K562 (cell line): ENCODE data around the gene ATAD3C. TPM values are rescaled to one million over a fixed set of nuclear protein-coding genes. Genes with fewer than 3 reads are reported as not detected.

Experiments used
- CREB5 ChIP-seq: fragments of 250-450 bp; sonication (Bioruptor Pico); IDR thresholded peaks from 2 replicates; pipeline ENCODE4 v1.5.0; 2020; ENCODE audit warnings: mild to moderate bottlenecking
- DLX4 ChIP-seq: fragments of 250-450 bp; sonication (Bioruptor Pico); IDR thresholded peaks from 2 replicates; pipeline ENCODE4 v1.6.1; 2021; ENCODE audit warnings: mild to moderate bottlenecking
- MITF ChIP-seq: IDR thresholded peaks from 2 replicates; pipeline ENCODE4 v1.6.1; 2014; ENCODE audit warnings: antibody characterized with exemption
- NR2F6 ChIP-seq: fragments of 450-650 bp; formaldehyde crosslinking; IDR thresholded peaks from 2 replicates; pipeline ENCODE4 v1.4.0; 2020; ENCODE audit warnings: mild to moderate bottlenecking
- TSC22D4 ChIP-seq: fragments of 450-650 bp; IDR thresholded peaks from 2 replicates; pipeline ENCODE4 v1.6.1; 2016; ENCODE audit warnings: missing genetic modification characterization, missing biosample characterization, control low read depth
- TSHZ1 ChIP-seq: fragments of 250-450 bp; sonication (Bioruptor Pico); IDR thresholded peaks from 2 replicates; pipeline ENCODE4 v1.4.0; 2020; ENCODE audit warnings: mild to moderate bottlenecking, moderate library complexity
- XRCC5 ChIP-seq: fragments of 200-400 bp; formaldehyde crosslinking; IDR thresholded peaks from 2 replicates; pipeline ENCODE4 v1.6.1; 2017; ENCODE audit warnings: low read depth, mild to moderate bottlenecking, low read length
- ZFP36 ChIP-seq: fragments of 150-350 bp; IDR thresholded peaks from 2 replicates; pipeline ENCODE4 v1.6.1; 2018; ENCODE audit warnings: low read length, low read depth; ENCODE audit not compliant: partially characterized antibody
- ZNF384 ChIP-seq: IDR thresholded peaks from 2 replicates; pipeline ENCODE4 v1.6.1; 2012; ENCODE audit warnings: low read depth, low read length, improper control_type of control experiment
- polyA plus RNA-seq, 8 experiments: library from polyadenylated mRNA; depleted of rRNA in 4 of 8; stranded (reverse) in 5 of 8; unstranded in 3 of 8; fragments of >200 nt; fragmentation: Nextera tagmentation in 2 of 8; fragmentation: Illumina TruSeq in 1 of 8; extraction: Ambion mirVana in 2 of 8; extraction: Trizol in 1 of 8; gene quantifications; 2 replicates each; pipeline versions ENCODE4 v1.2.1 to v1.2.3, GENCODE V29; 2011 to 2014; ENCODE audit warnings: inconsistent platforms in 1 of 8, missing spikeins in 1 of 8
- total RNA-seq, 7 experiments: library from RNA; depleted of rRNA in 6 of 7; stranded (reverse); fragments of >200 nt in 6 of 7; fragmentation: Illumina TruSeq in 2 of 7; extraction: Trizol in 2 of 7; gene quantifications; 2 replicates each; pipeline versions ENCODE4 v1.2.1 to v1.2.3, GENCODE V29; 2011 to 2021; ENCODE audit warnings: low replicate concordance in 1 of 7
- TF ChIP-seq, protein P1 (sequence below): fragments of 200-800 bp; sonication (Bioruptor generic); IDR thresholded peaks from 2 replicates; pipeline ENCODE4 v1.6.1; 2017; ENCODE audit warnings: missing genetic modification characterization, missing compliant biosample characterization
- TF ChIP-seq, protein P2 (sequence below): fragments of 450-650 bp; formaldehyde crosslinking; IDR thresholded peaks from 2 replicates; pipeline ENCODE4 v1.4.0; 2020; ENCODE audit warnings: mild to moderate bottlenecking, moderate library complexity
- TF ChIP-seq, protein P3 (sequence below), 2 experiments: fragments of 450-650 bp; conservative IDR thresholded peaks; 2 replicates each; pipeline ENCODE4 v1.6.1; 2017; ENCODE audit warnings: mild to moderate bottlenecking in 2 of 2, moderate library complexity in 2 of 2
- TF ChIP-seq, protein P4 (sequence below): fragments of 250-450 bp; sonication (Bioruptor Pico); IDR thresholded peaks from 2 replicates; pipeline ENCODE4 v1.5.0; 2021

The ATAD3C gene
- total and polyA plus RNA-seq, 9 of the 15 experiments (the other 6 are each of a cell fraction or from before 2014, with no cell fraction given), result 0.03 to 0.18 TPM; not detected in 7

DNA sequence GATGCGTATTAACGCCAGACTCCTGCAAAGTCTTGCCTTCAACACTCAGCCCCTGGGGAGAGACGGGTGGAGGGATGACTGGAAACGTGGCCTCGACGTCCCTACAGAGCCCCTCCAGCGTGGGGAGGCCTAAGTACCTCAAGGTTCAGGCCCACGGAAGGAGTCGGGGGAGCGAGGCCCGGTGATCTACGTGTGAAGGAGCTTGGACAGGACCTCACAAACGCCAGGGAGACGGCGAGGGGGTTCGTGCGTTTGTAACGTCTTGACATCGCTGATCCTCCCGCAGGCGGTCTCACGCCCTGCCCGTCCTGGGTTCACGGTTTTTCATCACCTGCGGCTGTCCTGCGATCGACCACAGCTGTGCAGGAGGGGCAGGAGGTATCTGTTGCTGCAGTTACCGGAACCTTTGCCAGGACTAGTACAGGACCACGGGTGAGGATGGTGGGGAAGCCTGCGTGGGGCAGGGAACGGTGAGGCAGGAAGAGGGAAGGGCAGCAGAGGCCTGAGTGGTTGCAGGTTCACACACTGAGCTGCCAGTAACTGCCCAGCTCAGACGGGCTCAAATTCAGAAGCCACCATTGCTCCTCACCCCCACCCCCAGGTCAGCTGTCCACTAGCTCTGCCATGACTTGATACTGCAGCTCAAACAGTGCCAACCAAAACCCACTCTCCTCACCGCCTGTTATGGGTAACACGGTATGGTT lies 49.5 kb upstream of the ATAD3C start (continued):
- TF ChIP-seq MITF (no peak), DLX4 (CRISPR knock-in tag) (no peak), CREB5 (CRISPR knock-in tag) (no peak), TSHZ1 (no peak), ZNF384 (no peak), NR2F6 (CRISPR knock-in tag) (no peak), XRCC5 (no peak; the same call in 1 of the 2 replicates), TSC22D4 (tag) (no peak), ZFP36 (no peak)
- TF ChIP-seq, protein P1, sequence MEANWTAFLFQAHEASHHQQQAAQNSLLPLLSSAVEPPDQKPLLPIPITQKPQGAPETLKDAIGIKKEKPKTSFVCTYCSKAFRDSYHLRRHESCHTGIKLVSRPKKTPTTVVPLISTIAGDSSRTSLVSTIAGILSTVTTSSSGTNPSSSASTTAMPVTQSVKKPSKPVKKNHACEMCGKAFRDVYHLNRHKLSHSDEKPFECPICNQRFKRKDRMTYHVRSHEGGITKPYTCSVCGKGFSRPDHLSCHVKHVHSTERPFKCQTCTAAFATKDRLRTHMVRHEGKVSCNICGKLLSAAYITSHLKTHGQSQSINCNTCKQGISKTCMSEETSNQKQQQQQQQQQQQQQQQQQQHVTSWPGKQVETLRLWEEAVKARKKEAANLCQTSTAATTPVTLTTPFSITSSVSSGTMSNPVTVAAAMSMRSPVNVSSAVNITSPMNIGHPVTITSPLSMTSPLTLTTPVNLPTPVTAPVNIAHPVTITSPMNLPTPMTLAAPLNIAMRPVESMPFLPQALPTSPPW (CRISPR knock-in tag), result no peak
- TF ChIP-seq, protein P2, sequence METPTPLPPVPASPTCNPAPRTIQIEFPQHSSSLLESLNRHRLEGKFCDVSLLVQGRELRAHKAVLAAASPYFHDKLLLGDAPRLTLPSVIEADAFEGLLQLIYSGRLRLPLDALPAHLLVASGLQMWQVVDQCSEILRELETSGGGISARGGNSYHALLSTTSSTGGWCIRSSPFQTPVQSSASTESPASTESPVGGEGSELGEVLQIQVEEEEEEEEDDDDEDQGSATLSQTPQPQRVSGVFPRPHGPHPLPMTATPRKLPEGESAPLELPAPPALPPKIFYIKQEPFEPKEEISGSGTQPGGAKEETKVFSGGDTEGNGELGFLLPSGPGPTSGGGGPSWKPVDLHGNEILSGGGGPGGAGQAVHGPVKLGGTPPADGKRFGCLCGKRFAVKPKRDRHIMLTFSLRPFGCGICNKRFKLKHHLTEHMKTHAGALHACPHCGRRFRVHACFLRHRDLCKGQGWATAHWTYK (CRISPR knock-in tag), result no peak; the same call in 1 of the 2 replicates
- TF ChIP-seq, protein P3, sequence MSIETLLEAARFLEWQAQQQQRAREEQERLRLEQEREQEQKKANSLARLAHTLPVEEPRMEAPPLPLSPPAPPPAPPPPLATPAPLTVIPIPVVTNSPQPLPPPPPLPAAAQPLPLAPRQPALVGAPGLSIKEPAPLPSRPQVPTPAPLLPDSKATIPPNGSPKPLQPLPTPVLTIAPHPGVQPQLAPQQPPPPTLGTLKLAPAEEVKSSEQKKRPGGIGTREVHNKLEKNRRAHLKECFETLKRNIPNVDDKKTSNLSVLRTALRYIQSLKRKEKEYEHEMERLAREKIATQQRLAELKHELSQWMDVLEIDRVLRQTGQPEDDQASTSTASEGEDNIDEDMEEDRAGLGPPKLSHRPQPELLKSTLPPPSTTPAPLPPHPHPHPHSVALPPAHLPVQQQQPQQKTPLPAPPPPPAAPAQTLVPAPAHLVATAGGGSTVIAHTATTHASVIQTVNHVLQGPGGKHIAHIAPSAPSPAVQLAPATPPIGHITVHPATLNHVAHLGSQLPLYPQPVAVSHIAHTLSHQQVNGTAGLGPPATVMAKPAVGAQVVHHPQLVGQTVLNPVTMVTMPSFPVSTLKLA (conservative IDR thresholded peaks at IDR 0.05), result no peak
- TF ChIP-seq, protein P4, sequence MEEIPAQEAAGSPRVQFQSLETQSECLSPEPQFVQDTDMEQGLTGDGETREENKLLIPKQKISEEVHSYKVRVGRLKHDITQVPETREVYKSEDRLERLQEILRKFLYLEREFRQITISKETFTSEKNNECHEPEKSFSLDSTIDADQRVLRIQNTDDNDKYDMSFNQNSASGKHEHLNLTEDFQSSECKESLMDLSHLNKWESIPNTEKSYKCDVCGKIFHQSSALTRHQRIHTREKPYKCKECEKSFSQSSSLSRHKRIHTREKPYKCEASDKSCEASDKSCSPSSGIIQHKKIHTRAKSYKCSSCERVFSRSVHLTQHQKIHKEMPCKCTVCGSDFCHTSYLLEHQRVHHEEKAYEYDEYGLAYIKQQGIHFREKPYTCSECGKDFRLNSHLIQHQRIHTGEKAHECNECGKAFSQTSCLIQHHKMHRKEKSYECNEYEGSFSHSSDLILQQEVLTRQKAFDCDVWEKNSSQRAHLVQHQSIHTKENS, result no peak
